ENCODE data around the gene C2CD4D. TPM values are rescaled to one million over a fixed set of nuclear protein-coding genes. Genes with fewer than 3 reads are reported as not detected.

The C2CD4D gene
- total RNA-seq, 1 experiment from 2014 or later = 0.17 TPM

- TF ChIP-seq EZH2phosphoT487 (IDR thresholded peaks at IDR 0.05; ENCODE audit: borderline replicate concordance) (no peak), RAD21 (IDR thresholded peaks at IDR 0.05; ENCODE audit: low read depth) (no peak), ZFX (IDR thresholded peaks at IDR 0.05) (no peak), YY1 (IDR thresholded peaks at IDR 0.05; ENCODE audit: extremely low read depth, insufficient replicate concordance, low read depth, low read length) (no peak), EZH2 (IDR thresholded peaks at IDR 0.05) (no peak), CBX3 (IDR thresholded peaks at IDR 0.05; ENCODE audit: low read depth) (no peak), EGR1 (IDR thresholded peaks at IDR 0.05; ENCODE audit: low read depth) (no peak), JUND (IDR thresholded peaks at IDR 0.05) (no peak), CTCF (IDR thresholded peaks at IDR 0.05 in 2 of 3, conservative IDR thresholded peaks at IDR 0.05 in 1 of 3; ENCODE audit: borderline replicate concordance in 1 of 3, insufficient read depth in 1 of 3, low read depth in 2 of 3, low read length in 2 of 3) (no peak), POLR2AphosphoS5 (IDR thresholded peaks at IDR 0.05; ENCODE audit: low read depth, low read length) (no peak), SRF (IDR thresholded peaks at IDR 0.05; ENCODE audit: low read depth) (no peak), TCF7L2 (IDR thresholded peaks at IDR 0.05; ENCODE audit: borderline replicate concordance, extremely low read depth, insufficient read depth, insufficient read length) (no peak), ZNF274 (IDR thresholded peaks at IDR 0.05; ENCODE audit: low read depth, low read length) (no peak), FOSL1 (IDR thresholded peaks at IDR 0.05; ENCODE audit: low read depth) (no peak), POLR2A (IDR thresholded peaks at IDR 0.05; ENCODE audit: borderline replicate concordance, extremely low read depth, insufficient read depth, insufficient read length) (no peak), REST (IDR thresholded peaks at IDR 0.05; ENCODE audit: low read depth) (no peak), SP1 (IDR thresholded peaks at IDR 0.05; ENCODE audit: low read depth) (no peak), CEBPB (IDR thresholded peaks at IDR 0.05; ENCODE audit: low read depth) (no peak)
- TF ChIP-seq, protein P1, sequence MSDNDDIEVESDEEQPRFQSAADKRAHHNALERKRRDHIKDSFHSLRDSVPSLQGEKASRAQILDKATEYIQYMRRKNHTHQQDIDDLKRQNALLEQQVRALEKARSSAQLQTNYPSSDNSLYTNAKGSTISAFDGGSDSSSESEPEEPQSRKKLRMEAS (IDR thresholded peaks at IDR 0.05) = no peak
- TF ChIP-seq, protein P2, sequence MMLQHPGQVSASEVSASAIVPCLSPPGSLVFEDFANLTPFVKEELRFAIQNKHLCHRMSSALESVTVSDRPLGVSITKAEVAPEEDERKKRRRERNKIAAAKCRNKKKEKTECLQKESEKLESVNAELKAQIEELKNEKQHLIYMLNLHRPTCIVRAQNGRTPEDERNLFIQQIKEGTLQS (IDR thresholded peaks at IDR 0.05) = no peak
- no peaks in the 10 kb centered on the region for H3K79me2 ChIP-seq (ENCODE audit: insufficient read depth, low read length)
- no peak overlapping the region for H3K27ac ChIP-seq (ENCODE audit: low read depth, low read length)
- ChIA-PET RAD21 (ENCODE audit: low non-redundant PET in 1 of 2, low total read pairs in 2 of 2, uncharacterized antibody in 2 of 2, unreplicated experiment in 2 of 2) (no interaction called here), CTCF (no interaction called here), POLR2A (no interaction called here)
- no peaks in the 10 kb centered on the region for H3K36me3 ChIP-seq (ENCODE audit: control insufficient read depth in 1 of 2, insufficient read depth in 2 of 2, low read length in 2 of 2)
- no TSS peak for BruUV-seq (replicated peaks)
- no peak overlapping the region for H3K4me3 ChIP-seq (replicated peaks in 1 of 2; ENCODE audit: low read depth in 1 of 2, low read length in 2 of 2)
- no peaks in the 10 kb centered on the region for H4K20me1 ChIP-seq (ENCODE audit: insufficient read depth)
- no peaks in the 10 kb centered on the region for H3K27me3 ChIP-seq (ENCODE audit: insufficient read depth, low read length)
- no peaks in the 10 kb centered on the region for H3K9me3 ChIP-seq (ENCODE audit: control insufficient read depth in 1 of 2, insufficient read depth in 1 of 2, low read depth in 1 of 2, low read length in 2 of 2)
- intact Hi-C loops (cut with micrococcal nuclease) = no loop called here
- H2AFZ ChIP-seq (ENCODE audit: low read depth, low read length, poor library complexity, severe bottlenecking) = no peak overlapping the region
- H3K4me1 ChIP-seq (ENCODE audit: control insufficient read depth in 1 of 2, insufficient read depth in 2 of 2, low read length in 2 of 2) = no peaks in the 10 kb centered on the region
- H3K9me2 ChIP-seq (ENCODE audit: insufficient read depth) = no peaks in the 10 kb centered on the region
- H3K9ac ChIP-seq (ENCODE audit: low read length) = no peak overlapping the region
- H3K4me2 ChIP-seq (ENCODE audit: low read length) = no peak overlapping the region
- DNase-seq (ENCODE audit: low read depth, low spot score) (no peak), ATAC-seq (no peak)
Measured at GRCh38 chr1:151813271-151813977, 26.2 kb downstream of the C2CD4D start.
